ENCODE measurements around the gene CLSTN2.

Gene CLSTN2

DNA sequence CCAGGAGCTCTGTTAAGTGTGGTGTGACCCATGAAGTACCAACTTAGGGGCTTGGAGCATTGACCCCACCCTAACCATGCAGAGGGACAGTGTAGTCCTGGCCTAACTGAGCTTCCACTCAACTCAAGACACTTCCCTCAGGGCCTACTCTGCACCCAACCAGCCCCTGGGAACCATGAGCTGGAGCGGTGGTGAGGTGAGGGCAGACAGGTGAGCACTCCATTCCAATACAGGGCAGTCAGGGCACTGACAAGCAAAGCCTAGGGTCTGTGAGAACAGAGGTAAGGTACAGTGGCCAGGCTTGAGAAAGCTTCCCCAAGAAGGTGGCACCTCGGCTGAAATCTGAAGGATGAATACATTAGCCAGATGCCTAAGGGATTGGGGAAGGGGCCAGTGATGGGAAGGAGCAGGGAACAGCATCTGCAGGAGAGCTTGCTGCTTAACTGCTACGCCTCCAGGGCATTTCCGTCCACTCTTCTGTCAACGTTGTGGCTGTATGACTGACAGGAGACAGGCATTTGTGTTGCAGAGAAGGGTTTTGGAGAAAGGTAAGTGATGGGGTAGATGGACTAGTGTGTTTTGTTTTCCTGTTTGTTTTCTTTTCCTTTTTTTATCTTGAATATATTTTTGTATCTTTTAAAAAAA lies 499.4 kb downstream of the CLSTN2 start:
- DNase-seq = no peak

DNA sequence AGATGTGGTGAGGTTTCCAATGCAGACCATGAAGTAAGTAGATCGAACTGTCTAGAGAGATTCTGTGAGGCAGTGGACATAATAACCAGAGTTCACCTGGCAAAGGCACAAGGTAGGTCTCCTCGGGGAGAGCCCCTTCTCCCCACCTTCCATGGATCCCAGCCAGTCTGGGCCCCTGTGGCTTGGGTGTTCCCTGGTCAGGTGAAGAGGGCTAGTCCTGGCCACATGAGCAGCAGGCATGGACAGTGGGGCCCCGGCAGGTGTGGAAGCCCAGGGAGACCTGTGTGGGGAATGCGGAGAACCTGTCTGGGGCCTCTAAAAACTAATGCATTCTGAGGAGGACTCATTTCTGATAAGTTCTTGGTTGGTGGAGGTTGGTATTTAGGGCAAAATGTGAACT lies 501.4 kb downstream of the CLSTN2 start:
- DNase-seq = no peak

GRCh38 chr3:140438736-140439470 lies 503.9 kb downstream of the CLSTN2 start:
- no peak for DNase-seq

- DNase-seq = no peak
Observed at GRCh38 chr3:140439527-140439926, 504.5 kb downstream of the CLSTN2 start.

- no peak for DNase-seq
Observed at GRCh38 chr3:140440446-140440845, 505.5 kb downstream of the CLSTN2 start.

DNA sequence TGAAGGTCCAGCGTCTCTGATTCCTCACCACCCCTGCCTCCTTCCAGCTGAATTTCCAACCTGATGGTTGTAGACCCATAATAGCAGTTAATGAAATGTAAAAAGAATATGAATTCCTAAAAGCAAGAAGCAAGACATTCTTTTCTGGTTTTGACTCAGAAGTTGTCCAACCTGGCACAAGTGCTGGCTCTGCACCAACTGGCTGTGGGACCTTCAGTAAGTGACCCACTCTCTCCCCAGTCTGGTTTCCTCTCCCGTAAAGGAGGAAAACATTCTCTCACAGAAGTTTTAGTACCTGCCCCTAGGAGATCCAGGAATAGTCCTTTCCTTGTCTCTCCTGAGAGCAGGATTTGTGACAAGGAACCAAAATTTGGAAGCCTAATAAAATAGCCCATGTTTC lies 506.0 kb downstream of the CLSTN2 start:
- DNase-seq = no peak

DNA sequence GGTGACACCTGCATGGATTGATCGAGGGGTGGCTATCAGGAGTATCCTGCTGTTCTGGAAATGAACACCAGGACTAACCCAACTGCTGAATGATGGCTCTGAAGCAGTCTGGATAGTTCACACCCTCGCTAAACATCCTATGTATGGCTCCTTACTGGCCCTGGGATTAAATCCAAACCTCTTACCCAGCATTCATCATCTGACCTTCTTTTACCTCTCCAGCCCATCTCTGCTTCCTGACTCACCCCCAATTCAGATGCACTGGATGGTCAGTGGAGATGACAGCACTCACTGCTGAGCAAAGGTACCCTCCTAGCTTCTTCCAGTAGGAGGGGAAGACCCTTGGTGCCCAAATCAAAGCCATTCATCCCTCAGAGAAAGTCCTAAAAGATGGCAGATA lies 507.6 kb downstream of the CLSTN2 start:
- no peak for DNase-seq

DNA sequence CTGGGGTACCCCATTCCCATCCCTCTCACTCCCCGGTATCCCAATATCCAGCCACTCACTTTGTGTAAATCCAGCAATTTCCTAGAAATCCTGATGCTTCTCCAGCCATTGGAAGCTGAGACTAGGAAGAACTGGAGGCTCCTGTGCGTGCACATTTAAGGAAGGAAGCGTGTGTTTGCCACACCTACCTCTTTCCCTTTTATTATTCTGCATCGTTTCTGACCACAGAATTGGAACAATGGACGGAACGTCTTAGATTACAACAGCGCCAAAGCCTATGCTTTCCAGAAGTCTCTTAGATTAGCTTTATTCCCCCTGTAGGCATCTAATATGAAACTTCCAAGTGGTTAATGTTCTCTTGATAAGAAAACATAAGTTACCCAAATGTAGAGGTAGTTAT lies 508.1 kb downstream of the CLSTN2 start:
- DNase-seq = no peak

DNA sequence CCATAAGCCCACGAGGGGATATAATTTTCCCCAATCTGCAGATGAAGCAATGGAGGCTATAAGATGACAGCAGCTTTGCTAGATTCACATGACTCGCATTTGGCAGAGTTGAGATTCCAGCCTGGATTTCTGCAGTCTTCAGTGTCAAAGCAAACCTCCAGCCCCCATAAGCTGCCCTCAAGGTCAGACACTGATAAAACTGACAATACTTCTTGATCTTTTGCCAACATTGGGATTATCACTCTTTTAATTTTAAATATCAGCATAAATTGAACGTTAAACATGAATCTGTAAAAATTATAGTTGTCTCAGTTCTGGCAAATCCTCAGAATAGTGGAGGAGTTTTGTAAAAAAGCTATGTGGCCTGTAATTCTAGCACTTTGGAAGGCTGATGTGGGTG lies 508.8 kb downstream of the CLSTN2 start:
- DNase-seq = no peak

GRCh38 chr3:140446734-140447133 lies 511.7 kb downstream of the CLSTN2 start:
- DNase-seq = no peak

- DNase-seq = no peak
Observed at GRCh38 chr3:140447136-140447535, 512.2 kb downstream of the CLSTN2 start.

DNA sequence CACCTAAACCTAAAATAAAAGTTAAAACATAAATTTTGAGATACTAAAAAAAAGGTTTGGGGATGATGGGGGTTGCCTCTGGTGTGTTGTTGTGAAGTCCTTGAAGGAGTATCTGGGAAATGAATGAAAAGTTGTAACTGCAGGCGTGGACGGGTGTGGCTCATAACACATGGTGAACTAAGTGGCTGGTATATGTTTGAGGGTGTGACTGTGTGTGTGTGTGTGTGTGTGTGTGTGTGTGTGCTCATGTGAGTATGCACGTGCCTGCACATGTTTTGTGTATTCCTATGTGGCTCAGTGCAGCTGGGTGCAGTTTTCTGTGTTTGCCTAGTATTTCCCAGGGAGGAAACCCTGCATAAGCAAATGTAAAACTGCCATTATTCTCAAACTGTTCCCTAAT lies 513.0 kb downstream of the CLSTN2 start:
- DNase-seq = no peak

GRCh38 chr3:140449413-140450256 lies 514.6 kb downstream of the CLSTN2 start:
- no peak for DNase-seq

DNA sequence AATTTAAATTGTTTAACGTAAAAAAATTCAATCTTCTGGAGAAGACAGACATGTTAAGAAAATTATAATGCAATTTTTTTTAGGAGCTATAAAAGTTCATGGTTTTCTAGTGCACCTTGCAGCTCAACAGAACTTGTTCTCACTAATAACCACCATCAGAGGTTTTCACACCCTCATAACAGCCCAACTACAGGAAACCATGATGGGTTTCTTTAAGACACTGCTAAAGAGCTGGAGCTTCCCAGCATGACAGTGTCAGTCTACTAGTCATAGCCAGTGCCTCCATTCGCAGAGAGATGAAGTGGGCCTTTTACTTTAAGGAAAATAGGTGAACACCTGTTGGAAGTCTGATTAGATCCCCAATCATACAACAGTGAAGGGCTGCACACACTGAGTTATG lies 518.8 kb downstream of the CLSTN2 start:
- DNase-seq = no peak

DNA sequence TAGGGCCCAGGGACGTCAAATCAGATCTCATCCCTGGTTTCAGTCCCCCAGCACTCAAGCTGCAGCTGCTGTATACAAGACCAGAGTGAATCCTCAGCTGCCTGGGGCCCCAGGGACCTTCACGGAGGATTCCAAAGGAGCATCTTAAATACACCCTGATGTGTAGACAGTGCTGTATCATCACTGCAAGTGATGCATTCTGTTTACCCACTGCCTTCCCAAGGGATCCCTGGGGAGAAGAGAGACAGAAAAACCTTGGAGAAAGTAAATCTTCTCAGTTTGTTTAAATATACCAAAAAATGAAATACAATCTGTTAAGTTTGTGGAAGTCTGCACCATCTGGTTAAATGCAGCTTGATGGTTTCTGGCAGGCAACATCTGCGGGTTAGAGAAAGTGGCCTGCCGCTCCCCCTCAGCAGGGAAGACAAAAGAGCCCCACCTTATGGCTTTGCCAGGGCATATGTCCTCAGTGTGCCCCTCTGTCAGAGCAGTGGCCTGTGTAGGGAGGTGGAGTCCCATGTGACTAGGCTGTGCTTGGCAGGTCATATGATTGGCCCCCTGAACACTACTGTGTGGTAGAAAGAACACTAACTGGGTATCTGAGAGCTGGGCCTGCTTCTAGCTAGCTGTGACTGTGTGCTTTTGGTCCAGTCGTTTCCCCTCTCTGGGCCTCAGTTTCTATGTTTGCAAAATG lies 520.7 kb downstream of the CLSTN2 start:
- DNase-seq = no peak

GRCh38 chr3:140456974-140457373 lies 522.0 kb downstream of the CLSTN2 start:
- no peak for DNase-seq

DNA sequence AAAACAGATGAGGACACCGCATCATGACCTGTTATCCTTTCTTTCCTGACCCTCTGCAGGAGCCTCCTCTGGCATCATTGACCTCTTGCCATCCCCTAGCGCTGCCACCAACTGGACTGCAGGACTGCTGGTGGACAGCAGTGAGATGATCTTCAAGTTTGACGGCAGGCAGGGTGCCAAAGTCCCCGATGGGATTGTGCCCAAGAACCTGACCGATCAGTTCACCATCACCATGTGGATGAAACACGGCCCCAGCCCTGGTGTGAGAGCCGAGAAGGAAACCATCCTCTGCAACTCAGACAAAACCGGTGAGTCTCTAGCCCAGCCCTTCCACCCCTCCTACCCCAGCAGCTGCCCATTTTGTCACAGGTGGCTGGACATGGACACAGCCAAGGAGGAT lies 524.5 kb downstream of the CLSTN2 start:
- DNase-seq = no peak

DNA sequence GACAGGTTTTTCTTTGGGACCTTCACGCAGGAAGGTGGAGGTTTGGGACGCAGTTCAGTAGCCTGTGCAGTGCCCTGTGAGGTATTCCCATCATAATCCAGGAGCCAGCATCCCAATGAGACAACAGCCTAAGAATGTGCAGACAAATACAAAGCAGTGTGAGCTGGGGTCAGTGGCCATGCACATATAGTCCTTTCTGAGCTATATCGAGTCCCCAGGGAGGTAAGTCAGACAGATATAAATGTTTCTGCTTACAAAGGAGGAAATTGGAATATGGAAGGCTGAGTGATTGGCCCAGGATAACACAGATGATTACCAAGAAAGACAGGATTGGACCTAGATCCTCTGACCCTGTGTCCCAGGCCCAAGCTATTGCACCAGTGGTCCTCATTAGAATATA lies 526.3 kb downstream of the CLSTN2 start:
- no peak for DNase-seq

GRCh38 chr3:140463355-140463754 lies 528.4 kb downstream of the CLSTN2 start:
- no peak for DNase-seq

- DNase-seq = no peak
Observed at GRCh38 chr3:140465988-140466387, 531.0 kb downstream of the CLSTN2 start.

- DNase-seq = no peak
Observed at GRCh38 chr3:140466535-140466934, 531.5 kb downstream of the CLSTN2 start.

- no peak for DNase-seq
Observed at GRCh38 chr3:140467104-140467577, 532.2 kb downstream of the CLSTN2 start.

DNA sequence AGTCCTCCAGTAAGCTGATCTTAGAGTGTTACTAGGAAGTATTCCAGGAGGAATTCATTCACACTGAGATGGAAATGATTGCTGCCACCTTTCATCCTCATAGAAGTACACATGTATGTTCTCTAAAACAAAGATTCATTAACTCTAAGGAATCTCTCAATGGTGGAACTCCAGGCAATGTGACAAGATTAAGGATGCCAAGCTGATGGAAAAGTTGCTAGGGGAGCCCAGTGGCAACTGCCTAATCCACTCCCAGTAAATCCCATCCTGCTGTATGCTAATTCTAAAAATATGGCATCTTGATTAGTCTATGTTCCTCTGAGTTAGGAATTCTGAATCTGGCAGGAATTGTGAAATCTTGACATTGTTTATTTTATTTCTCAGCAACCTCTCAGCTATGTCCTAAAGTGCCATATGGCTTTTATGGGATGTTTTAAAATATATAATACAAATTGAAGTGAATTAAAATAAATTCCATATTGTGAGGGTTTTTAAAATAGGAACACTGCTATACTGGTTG lies 532.9 kb downstream of the CLSTN2 start:
- DNase-seq = no peak

All from activated effector memory CD4-positive, alpha-beta T cell treated with Interleukin-2 at 50 U/mL for 16 hours (primary cell).